Memory B cell (primary cell): Measurements from ENCODE around the gene SDF2.
"Not testable (repeated sequence)": the region's sequence is repeated elsewhere in the genome, so short reads cannot be mapped to it uniquely, and the experiment has no call there.

Source experiments
- ATAC-seq: fragments of 150-1000 bp; cut with Tn5 transposase; 2 replicates; pipeline ENCODE4 v1.10.0; 2021; ENCODE audit warnings: low read depth, mild to moderate bottlenecking, moderate library complexity
- DNase-seq, 2 donors: peaks; one replicate each; pipeline ENCODE4 v3.0.0; 2022; ENCODE audit warnings: low spot score in 2 of 2
- H3K27ac Mint-ChIP-seq: one replicate; pipeline ENCODE4 v1.8.0; 2022; ENCODE audit warnings: mild to moderate bottlenecking, moderate library complexity, mixed read lengths
- H3K27me3 Mint-ChIP-seq: one replicate; pipeline ENCODE4 v1.8.0; 2022; ENCODE audit warnings: mixed read lengths
- H3K36me3 Mint-ChIP-seq: one replicate; pipeline ENCODE4 v1.8.0; 2022; ENCODE audit warnings: mild to moderate bottlenecking, mixed read lengths
- H3K4me1 Mint-ChIP-seq: one replicate; pipeline ENCODE4 v1.8.0; 2022; ENCODE audit warnings: mixed read lengths
- H3K4me3 Mint-ChIP-seq: one replicate; pipeline ENCODE4 v1.8.0; 2022; ENCODE audit warnings: mild to moderate bottlenecking, moderate library complexity, mixed read lengths
- H3K9me3 Mint-ChIP-seq: one replicate; pipeline ENCODE4 v1.8.0; 2022; ENCODE audit warnings: mixed read lengths

Gene SDF2

GRCh38 chr17:28662527-28662829 lies 772 bp upstream of the SDF2 start:
- no peaks in the 10 kb centered on the region for H3K9me3 Mint-ChIP-seq
- ATAC-seq, result no peak
- H3K4me3 Mint-ChIP-seq, result peak overlapping the region; percentile 100
- no peaks in the 10 kb centered on the region for H3K27me3 Mint-ChIP-seq
- peaks cover 16% of the 10 kb centered on the region for H3K36me3 Mint-ChIP-seq
- DNase-seq, result no peak
- H3K27ac Mint-ChIP-seq, result peak overlapping the region; percentile 100
- H3K4me1 Mint-ChIP-seq, result peaks cover 39% of the 10 kb centered on the region

- not testable (repeated sequence) for H3K27me3 Mint-ChIP-seq, DNase-seq, H3K27ac Mint-ChIP-seq, ATAC-seq, H3K9me3 Mint-ChIP-seq, H3K4me3 Mint-ChIP-seq
- peaks cover 13% of the 10 kb centered on the region for H3K36me3 Mint-ChIP-seq
- H3K4me1 Mint-ChIP-seq, result peaks cover 32% of the 10 kb centered on the region
These were observed 2.2 kb downstream of the SDF2 start for GRCh38 chr17:28659497-28659881.

GRCh38 chr17:28658766-28659496 lies 2.8 kb downstream of the SDF2 start:
- not testable (repeated sequence) for H3K27me3 Mint-ChIP-seq, DNase-seq, H3K27ac Mint-ChIP-seq, ATAC-seq, H3K4me3 Mint-ChIP-seq, H3K9me3 Mint-ChIP-seq
- H3K4me1 Mint-ChIP-seq, result peaks cover 29% of the 10 kb centered on the region
- H3K36me3 Mint-ChIP-seq, result peaks cover 11% of the 10 kb centered on the region

- H3K27me3 Mint-ChIP-seq, ATAC-seq: not testable (repeated sequence)
These were observed 3.4 kb downstream of the SDF2 start for GRCh38 chr17:28658342-28658741.

GRCh38 chr17:28657756-28658155 lies 4.0 kb downstream of the SDF2 start:
- Mint-ChIP-seq H3K4me3 (no peak overlapping the region), H3K36me3 (peaks cover 11% of the 10 kb centered on the region), H3K4me1 (peaks cover 19% of the 10 kb centered on the region), H3K27ac (no peak overlapping the region), H3K9me3 (no peaks in the 10 kb centered on the region), H3K27me3 (no peaks in the 10 kb centered on the region)
- ATAC-seq (no peak), DNase-seq (no peak)

More at GRCh38 chr17:28658342-28658741, 3.4 kb downstream of the SDF2 start:
- not testable (repeated sequence) for DNase-seq, H3K27ac Mint-ChIP-seq, H3K9me3 Mint-ChIP-seq, H3K4me3 Mint-ChIP-seq
- peaks cover 25% of the 10 kb centered on the region for H3K4me1 Mint-ChIP-seq
- H3K36me3 Mint-ChIP-seq, result peaks cover 11% of the 10 kb centered on the region

GRCh38 chr17:28655160-28655559 lies 6.5 kb downstream of the SDF2 start:
- peaks cover 10% of the 10 kb centered on the region for H3K4me1 Mint-ChIP-seq
- no peaks in the 10 kb centered on the region for H3K9me3 Mint-ChIP-seq
- H3K36me3 Mint-ChIP-seq, result peaks cover 16% of the 10 kb centered on the region
- DNase-seq, result no peak
- H3K27me3 Mint-ChIP-seq, result no peaks in the 10 kb centered on the region
- H3K27ac Mint-ChIP-seq, result no peak overlapping the region
- no peak overlapping the region for H3K4me3 Mint-ChIP-seq
- ATAC-seq, result no peak

- ATAC-seq (no peak), DNase-seq (no peak)
- no peak overlapping the region for H3K4me3 Mint-ChIP-seq
- H3K4me1 Mint-ChIP-seq, result peaks cover 22% of the 10 kb centered on the region
- no peaks in the 10 kb centered on the region for H3K9me3 Mint-ChIP-seq
- no peak overlapping the region for H3K27ac Mint-ChIP-seq
- peaks cover 11% of the 10 kb centered on the region for H3K36me3 Mint-ChIP-seq
- H3K27me3 Mint-ChIP-seq, result no peaks in the 10 kb centered on the region
These were observed 13.0 kb downstream of the SDF2 start for GRCh38 chr17:28648698-28649097.

- Mint-ChIP-seq H3K36me3 (peaks cover 15% of the 10 kb centered on the region), H3K4me1 (peaks cover 27% of the 10 kb centered on the region)
These were observed 15.5 kb downstream of the SDF2 start for GRCh38 chr17:28646039-28646754.

GRCh38 chr17:28645576-28645939 lies 16.1 kb downstream of the SDF2 start:
- H3K4me1 Mint-ChIP-seq, result peaks cover 27% of the 10 kb centered on the region
- no peaks in the 10 kb centered on the region for H3K9me3 Mint-ChIP-seq
- H3K36me3 Mint-ChIP-seq, result peaks cover 15% of the 10 kb centered on the region
- peak overlapping the region; percentile 94 for H3K27ac Mint-ChIP-seq
- H3K27me3 Mint-ChIP-seq, result no peaks in the 10 kb centered on the region
- H3K4me3 Mint-ChIP-seq, result peak overlapping the region; percentile 91
- DNase-seq (no peak), ATAC-seq (no peak)

More at GRCh38 chr17:28646039-28646754, 15.5 kb downstream of the SDF2 start:
- H3K27me3 Mint-ChIP-seq, result no peaks in the 10 kb centered on the region
- peak overlapping the region; percentile 94 for H3K27ac Mint-ChIP-seq
- no peaks in the 10 kb centered on the region for H3K9me3 Mint-ChIP-seq
- H3K4me3 Mint-ChIP-seq, result peak overlapping the region; percentile 91
- no peak for ATAC-seq
- DNase-seq, result no peak

GRCh38 chr17:28644787-28645575 lies 16.7 kb downstream of the SDF2 start, which contains the start of gene BLTP2:
TSS of gene BLTP2 (minus strand) at chr17:28645158. CDS start at chr17:28645056, 102 bp downstream.
- H3K27me3 Mint-ChIP-seq, result no peaks in the 10 kb centered on the region
- DNase-seq (peak; percentile 88 to 91), ATAC-seq (peak; percentile 94)
- peaks cover 18% of the 10 kb centered on the region for H3K36me3 Mint-ChIP-seq
- no peaks in the 10 kb centered on the region for H3K9me3 Mint-ChIP-seq
- H3K4me3 Mint-ChIP-seq, result peak within 1 kb of the TSS; percentile 91
- H3K4me1 Mint-ChIP-seq, result peaks cover 30% of the 10 kb centered on the region
- peak within 1 kb of the TSS; percentile 94 for H3K27ac Mint-ChIP-seq

- ATAC-seq (no peak), DNase-seq (peak; percentile 23 to 27)
- peak overlapping the region; percentile 94 for H3K27ac Mint-ChIP-seq
- H3K36me3 Mint-ChIP-seq, result peaks cover 24% of the 10 kb centered on the region
- H3K4me1 Mint-ChIP-seq, result peaks cover 30% of the 10 kb centered on the region
- H3K27me3 Mint-ChIP-seq, result no peaks in the 10 kb centered on the region
- H3K4me3 Mint-ChIP-seq, result peak overlapping the region; percentile 91
- no peaks in the 10 kb centered on the region for H3K9me3 Mint-ChIP-seq
These were observed 17.5 kb downstream of the SDF2 start for GRCh38 chr17:28643983-28644786.

- no peaks in the 10 kb centered on the region for H3K27me3 Mint-ChIP-seq
- H3K9me3 Mint-ChIP-seq, result no peaks in the 10 kb centered on the region
- ATAC-seq (no peak), DNase-seq (no peak)
- peaks cover 33% of the 10 kb centered on the region for H3K36me3 Mint-ChIP-seq
- H3K27ac Mint-ChIP-seq, result no peak overlapping the region
- peaks cover 28% of the 10 kb centered on the region for H3K4me1 Mint-ChIP-seq
- no peak overlapping the region for H3K4me3 Mint-ChIP-seq
These were observed 20.1 kb downstream of the SDF2 start for GRCh38 chr17:28641579-28641978.

GRCh38 chr17:28635506-28635905 lies 26.2 kb downstream of the SDF2 start:
- Mint-ChIP-seq H3K4me3 (no peak overlapping the region), H3K36me3 (peaks cover 52% of the 10 kb centered on the region), H3K27ac (no peak overlapping the region), H3K27me3 (no peaks in the 10 kb centered on the region), H3K4me1 (peaks cover 16% of the 10 kb centered on the region), H3K9me3 (no peaks in the 10 kb centered on the region)
- no peak for ATAC-seq
- no peak for DNase-seq
